ENCODE data around the gene C17orf50. TPM values are rescaled to one million over a fixed set of nuclear protein-coding genes. Genes with fewer than 3 reads are reported as not detected.

The C17orf50 gene
- total and polyA plus RNA-seq, 7 donors = 0.07 TPM; not detected in 6

DNA sequence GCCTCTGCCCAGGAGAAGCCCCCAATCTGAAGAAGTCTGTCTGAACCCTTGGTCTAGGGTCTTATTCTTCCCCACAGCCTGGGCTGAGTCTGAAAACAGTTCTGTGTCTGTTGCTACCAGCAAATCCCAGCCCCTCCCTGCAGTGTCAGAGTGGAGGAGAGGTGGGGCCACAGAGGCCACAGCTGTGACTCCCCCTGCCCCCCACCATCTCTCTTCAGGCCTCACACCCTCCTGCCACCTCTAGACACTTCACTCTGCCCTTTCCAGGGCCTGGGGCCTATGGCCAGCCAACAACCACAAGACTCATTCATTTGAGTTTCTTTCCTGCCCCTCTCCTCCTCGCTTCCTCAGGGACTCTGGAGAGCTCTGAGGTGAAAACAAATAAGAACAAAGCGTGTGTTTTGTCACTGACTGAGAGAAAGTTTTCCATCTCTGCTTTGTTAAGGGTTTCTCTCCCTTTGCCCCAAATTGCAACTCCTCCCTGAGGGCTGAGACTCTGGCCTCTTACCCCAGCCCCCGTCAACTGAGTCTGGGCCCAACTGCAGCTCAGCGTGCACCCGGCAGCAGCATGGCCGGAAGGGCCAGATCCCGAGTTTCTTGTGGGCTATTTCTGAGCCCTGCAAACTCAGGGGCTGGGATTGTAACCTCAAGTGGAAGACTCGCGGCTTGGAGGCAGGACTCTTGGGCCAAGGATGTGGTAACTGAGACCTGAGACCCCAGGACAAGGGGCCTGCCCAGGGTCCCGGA, 13.2 kb downstream of the C17orf50 start:
- DNase-seq = no peak
- intact Hi-C loops (cut with DNase I) = no loop called here
- no peaks in the 10 kb centered on the region for H3K9me3 ChIP-seq
- no peaks in the 10 kb centered on the region for H3K27me3 ChIP-seq
- 50 to 66% methylated on average over 10 of the region's 10 CpGs for WGBS, 2 donors
- no peak for TF ChIP-seq POLR2AphosphoS5 (IDR thresholded peaks at IDR 0.05)
- no peak for TF ChIP-seq POLR2A (IDR thresholded peaks at IDR 0.05)
- TF ChIP-seq, protein P1, sequence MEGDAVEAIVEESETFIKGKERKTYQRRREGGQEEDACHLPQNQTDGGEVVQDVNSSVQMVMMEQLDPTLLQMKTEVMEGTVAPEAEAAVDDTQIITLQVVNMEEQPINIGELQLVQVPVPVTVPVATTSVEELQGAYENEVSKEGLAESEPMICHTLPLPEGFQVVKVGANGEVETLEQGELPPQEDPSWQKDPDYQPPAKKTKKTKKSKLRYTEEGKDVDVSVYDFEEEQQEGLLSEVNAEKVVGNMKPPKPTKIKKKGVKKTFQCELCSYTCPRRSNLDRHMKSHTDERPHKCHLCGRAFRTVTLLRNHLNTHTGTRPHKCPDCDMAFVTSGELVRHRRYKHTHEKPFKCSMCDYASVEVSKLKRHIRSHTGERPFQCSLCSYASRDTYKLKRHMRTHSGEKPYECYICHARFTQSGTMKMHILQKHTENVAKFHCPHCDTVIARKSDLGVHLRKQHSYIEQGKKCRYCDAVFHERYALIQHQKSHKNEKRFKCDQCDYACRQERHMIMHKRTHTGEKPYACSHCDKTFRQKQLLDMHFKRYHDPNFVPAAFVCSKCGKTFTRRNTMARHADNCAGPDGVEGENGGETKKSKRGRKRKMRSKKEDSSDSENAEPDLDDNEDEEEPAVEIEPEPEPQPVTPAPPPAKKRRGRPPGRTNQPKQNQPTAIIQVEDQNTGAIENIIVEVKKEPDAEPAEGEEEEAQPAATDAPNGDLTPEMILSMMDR (IDR thresholded peaks at IDR 0.05) = no peak
- TF ChIP-seq EP300 (IDR thresholded peaks at IDR 0.05) = no peak
- no peak overlapping the region for H3K4me3 ChIP-seq
- no peaks in the 10 kb centered on the region for H3K36me3 ChIP-seq
- peaks cover 0 to 57% (median 32%) of the 10 kb centered on the region in 4 donors for H3K4me1 ChIP-seq
- H3K27ac ChIP-seq = peak overlapping the region; percentile 82 to 94 (median 88)

DNA sequence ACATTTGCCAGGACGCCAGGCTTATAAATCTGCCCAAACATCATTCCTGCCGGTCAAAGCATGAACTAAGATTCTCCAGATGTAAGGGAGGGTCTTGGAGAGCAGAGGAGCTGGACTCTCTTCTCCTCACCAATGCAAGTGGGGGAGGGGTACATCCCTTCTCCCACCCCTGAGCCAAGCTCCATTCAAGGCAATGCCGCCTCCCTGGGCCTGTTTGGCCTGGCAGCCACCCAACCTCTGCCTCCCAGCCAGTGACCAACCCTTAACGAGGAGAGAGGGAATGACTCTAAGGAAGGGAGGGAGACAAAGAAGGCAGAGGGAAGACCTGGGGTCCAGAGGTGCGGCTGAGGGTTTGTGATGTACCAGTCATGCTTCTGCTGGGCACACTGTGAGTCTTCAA, 13.8 kb downstream of the C17orf50 start:
- H3K36me3 ChIP-seq = no peaks in the 10 kb centered on the region
- 29 to 61% methylated on average over 5 of the region's 5 CpGs for WGBS, 2 donors
- H3K4me3 ChIP-seq = peak overlapping the region in 3 of 4 donors; percentile 18 to 42 (median 28)
- peak; percentile 92 for DNase-seq
- H3K27me3 ChIP-seq = no peaks in the 10 kb centered on the region
- intact Hi-C loops (cut with DNase I) = no loop called here
- TF ChIP-seq POLR2AphosphoS5 (IDR thresholded peaks at IDR 0.05) (peak; percentile 35 to 84 (median 77)), POLR2A (IDR thresholded peaks at IDR 0.05) (peak in 1 of 2 donors; percentile 37)
- TF ChIP-seq, protein P1 (IDR thresholded peaks at IDR 0.05) = no peak
- peaks cover 0 to 57% (median 32%) of the 10 kb centered on the region in 4 donors for H3K4me1 ChIP-seq
- H3K9me3 ChIP-seq = no peaks in the 10 kb centered on the region
- H3K27ac ChIP-seq = peak overlapping the region; percentile 82 to 94 (median 88)

DNA sequence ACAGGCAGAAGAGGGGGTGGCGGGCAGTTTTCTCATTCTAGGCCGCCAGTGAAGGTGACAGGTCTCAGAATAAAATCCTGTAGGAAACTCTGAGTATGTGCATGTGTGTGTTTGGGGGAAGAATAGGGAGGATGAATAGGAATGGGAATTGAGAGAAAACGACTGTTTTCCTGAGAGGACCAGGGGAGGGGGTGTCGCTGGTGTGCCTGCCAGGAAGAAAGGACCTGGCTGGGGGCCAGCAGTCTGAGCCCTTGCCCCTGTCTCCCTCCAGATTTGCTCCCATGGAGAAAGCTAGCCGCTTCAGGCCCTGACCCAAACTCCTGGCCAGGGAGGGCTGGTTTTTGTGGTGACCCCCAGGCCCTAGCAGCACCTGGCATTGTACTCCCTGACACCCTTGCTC, 14.4 kb downstream of the C17orf50 start:
- H3K9me3 ChIP-seq = no peaks in the 10 kb centered on the region
- intact Hi-C loops (cut with DNase I) = no loop called here
- H3K27ac ChIP-seq = peak overlapping the region; percentile 82 to 94 (median 88)
- H3K27me3 ChIP-seq = no peaks in the 10 kb centered on the region
- DNase-seq = no peak
- TF ChIP-seq POLR2A (IDR thresholded peaks at IDR 0.05) = no peak
- no peak for TF ChIP-seq EP300 (IDR thresholded peaks at IDR 0.05)
- TF ChIP-seq, protein P1 (IDR thresholded peaks at IDR 0.05) = no peak
- no peak for TF ChIP-seq POLR2AphosphoS5 (IDR thresholded peaks at IDR 0.05)
- WGBS, 2 donors = 52 to 70% methylated on average over 5 of the region's 5 CpGs
- no peaks in the 10 kb centered on the region for H3K36me3 ChIP-seq
- H3K4me3 ChIP-seq = peak overlapping the region in 3 of 4 donors; percentile 18 to 42 (median 28)
- H3K4me1 ChIP-seq = peaks cover 0 to 57% (median 32%) of the 10 kb centered on the region in 4 donors

DNA sequence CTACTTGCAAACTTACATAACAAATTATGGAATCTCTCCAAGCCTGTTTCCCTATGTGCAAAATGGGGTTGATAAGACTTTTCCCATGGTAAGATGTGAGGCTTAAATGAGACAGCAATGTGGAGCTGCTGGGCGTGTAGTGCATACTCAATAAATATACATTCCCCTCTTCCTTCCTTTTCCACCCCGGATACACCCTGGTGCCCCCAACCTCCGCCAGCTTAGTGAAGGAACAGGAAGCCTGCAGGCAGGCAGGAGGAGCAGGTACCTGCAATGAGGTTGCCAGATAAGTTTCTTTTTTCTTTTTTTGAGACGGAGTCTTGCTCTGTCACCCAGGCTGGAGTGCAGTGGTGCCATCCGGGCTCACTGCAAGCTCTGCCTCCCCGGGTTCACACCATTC, 14.9 kb downstream of the C17orf50 start:
- DNase-seq = no peak
- H3K4me3 ChIP-seq = peak overlapping the region in 2 of 4 donors; percentile 28 to 42
- no peaks in the 10 kb centered on the region for H3K36me3 ChIP-seq
- 39 to 52% methylated on average over 6 of the region's 6 CpGs for WGBS, 2 donors
- H3K4me1 ChIP-seq = peaks cover 0 to 57% (median 32%) of the 10 kb centered on the region in 4 donors
- H3K27ac ChIP-seq = peak overlapping the region; percentile 82 to 94 (median 88)
- intact Hi-C loops (cut with DNase I) = no loop called here
- no peak for TF ChIP-seq POLR2A (IDR thresholded peaks at IDR 0.05)
- TF ChIP-seq, protein P1 (IDR thresholded peaks at IDR 0.05) = no peak
- no peak for TF ChIP-seq POLR2AphosphoS5 (IDR thresholded peaks at IDR 0.05)
- no peak for TF ChIP-seq EP300 (IDR thresholded peaks at IDR 0.05)
- H3K9me3 ChIP-seq = no peaks in the 10 kb centered on the region
- H3K27me3 ChIP-seq = no peaks in the 10 kb centered on the region
